Activated CD4-positive, alpha-beta T cell treated with anti-CD3 and anti-CD28 coated beads for 48 hours (primary cell): ENCODE measurements around the gene ANTXRL.
"Not testable (repeated sequence)": the region's sequence is repeated elsewhere in the genome, so short reads cannot be mapped to it uniquely, and the experiment has no call there.

Experiments used
- DNase-seq: peaks from one replicate; pipeline ENCODE4 v3.0.0-alpha.2; 2020

ANTXRL gene

GRCh38 chr10:46286991-46287693 lies at the start of gene ANTXRL:
ANTXRL (plus strand) TSS chr10:46286997; CDS start chr10:46287263, 266 bp downstream.
- DNase-seq = no peak

- DNase-seq = no peak
These were observed 48.8 kb upstream of the ANTXRL start for GRCh38 chr10:46237815-46238510.

- DNase-seq = no peak
These were observed 47.5 kb upstream of the ANTXRL start for GRCh38 chr10:46239247-46239646.

GRCh38 chr10:46239993-46240683 lies 46.7 kb upstream of the ANTXRL start:
- DNase-seq = no peak

GRCh38 chr10:46240684-46241565 lies 45.9 kb upstream of the ANTXRL start:
- DNase-seq = no peak

GRCh38 chr10:46245381-46245900 lies 41.4 kb upstream of the ANTXRL start:
- DNase-seq = no peak

GRCh38 chr10:46246400-46247180 lies 40.2 kb upstream of the ANTXRL start:
- not testable (repeated sequence) for DNase-seq

GRCh38 chr10:46247181-46247475 lies 39.7 kb upstream of the ANTXRL start:
- DNase-seq = no peak

- DNase-seq = no peak
These were observed 38.8 kb upstream of the ANTXRL start for GRCh38 chr10:46247808-46248569.

- DNase-seq = no peak
These were observed 38.1 kb upstream of the ANTXRL start for GRCh38 chr10:46248651-46249146.

- DNase-seq = not testable (repeated sequence)
These were observed 37.0 kb upstream of the ANTXRL start for GRCh38 chr10:46249617-46250344.

GRCh38 chr10:46250481-46250880 lies 36.3 kb upstream of the ANTXRL start:
- no peak for DNase-seq

- no peak for DNase-seq
These were observed 35.6 kb upstream of the ANTXRL start for GRCh38 chr10:46250898-46251856.

GRCh38 chr10:46251857-46252847 lies 34.6 kb upstream of the ANTXRL start:
- no peak for DNase-seq

- no peak for DNase-seq
These were observed 33.5 kb upstream of the ANTXRL start for GRCh38 chr10:46253076-46254006.

GRCh38 chr10:46254007-46254383 lies 32.8 kb upstream of the ANTXRL start:
- DNase-seq = no peak

GRCh38 chr10:46254467-46254866 lies 32.3 kb upstream of the ANTXRL start:
- no peak for DNase-seq
